ENCODE results near the gene FAM171A1.
A peak's percentile ranks its signal among the peaks of the same experiment; 100 is the strongest.

DNA sequence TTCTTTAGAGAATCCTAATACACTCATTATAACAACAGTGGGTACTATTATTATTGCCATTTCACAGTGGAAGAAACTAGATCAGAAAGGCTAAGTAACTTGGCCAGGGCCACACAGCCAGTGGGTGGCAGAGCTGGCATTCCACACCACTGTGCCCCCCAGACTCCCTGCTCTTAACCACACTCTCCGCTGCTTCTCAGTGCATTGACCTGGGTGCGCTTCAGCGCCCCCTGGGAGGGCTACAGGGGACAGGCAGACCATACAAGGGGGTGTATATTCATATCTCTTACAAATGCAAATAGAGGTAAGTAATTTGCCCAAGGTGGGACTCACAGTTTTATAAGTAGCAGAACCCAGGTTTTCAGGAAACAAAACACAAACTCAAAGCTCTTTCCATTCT is 125.6 kb downstream of the FAM171A1 start:
- TF ChIP-seq, protein P1, sequence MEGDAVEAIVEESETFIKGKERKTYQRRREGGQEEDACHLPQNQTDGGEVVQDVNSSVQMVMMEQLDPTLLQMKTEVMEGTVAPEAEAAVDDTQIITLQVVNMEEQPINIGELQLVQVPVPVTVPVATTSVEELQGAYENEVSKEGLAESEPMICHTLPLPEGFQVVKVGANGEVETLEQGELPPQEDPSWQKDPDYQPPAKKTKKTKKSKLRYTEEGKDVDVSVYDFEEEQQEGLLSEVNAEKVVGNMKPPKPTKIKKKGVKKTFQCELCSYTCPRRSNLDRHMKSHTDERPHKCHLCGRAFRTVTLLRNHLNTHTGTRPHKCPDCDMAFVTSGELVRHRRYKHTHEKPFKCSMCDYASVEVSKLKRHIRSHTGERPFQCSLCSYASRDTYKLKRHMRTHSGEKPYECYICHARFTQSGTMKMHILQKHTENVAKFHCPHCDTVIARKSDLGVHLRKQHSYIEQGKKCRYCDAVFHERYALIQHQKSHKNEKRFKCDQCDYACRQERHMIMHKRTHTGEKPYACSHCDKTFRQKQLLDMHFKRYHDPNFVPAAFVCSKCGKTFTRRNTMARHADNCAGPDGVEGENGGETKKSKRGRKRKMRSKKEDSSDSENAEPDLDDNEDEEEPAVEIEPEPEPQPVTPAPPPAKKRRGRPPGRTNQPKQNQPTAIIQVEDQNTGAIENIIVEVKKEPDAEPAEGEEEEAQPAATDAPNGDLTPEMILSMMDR (IDR thresholded peaks at IDR 0.05; ENCODE audit: extremely low read depth in 1 of 2, insufficient read depth in 1 of 2, low read depth in 1 of 2, low read length in 2 of 2) = peak; percentile 24 to 36
- no peak for TF ChIP-seq GATA2 (IDR thresholded peaks at IDR 0.05; ENCODE audit: insufficient read depth, insufficient read length, low read depth, low read length)
- no peak for TF ChIP-seq POLR2A (IDR thresholded peaks at IDR 0.05; ENCODE audit: low read depth, low read length)

Data from endothelial cell of umbilical vein (primary cell).